ENCODE data around the gene USP40.
"Not testable (repeated sequence)": the region's sequence is repeated elsewhere in the genome, so short reads cannot be mapped to it uniquely, and the experiment has no call there.

Gene USP40, protein sequence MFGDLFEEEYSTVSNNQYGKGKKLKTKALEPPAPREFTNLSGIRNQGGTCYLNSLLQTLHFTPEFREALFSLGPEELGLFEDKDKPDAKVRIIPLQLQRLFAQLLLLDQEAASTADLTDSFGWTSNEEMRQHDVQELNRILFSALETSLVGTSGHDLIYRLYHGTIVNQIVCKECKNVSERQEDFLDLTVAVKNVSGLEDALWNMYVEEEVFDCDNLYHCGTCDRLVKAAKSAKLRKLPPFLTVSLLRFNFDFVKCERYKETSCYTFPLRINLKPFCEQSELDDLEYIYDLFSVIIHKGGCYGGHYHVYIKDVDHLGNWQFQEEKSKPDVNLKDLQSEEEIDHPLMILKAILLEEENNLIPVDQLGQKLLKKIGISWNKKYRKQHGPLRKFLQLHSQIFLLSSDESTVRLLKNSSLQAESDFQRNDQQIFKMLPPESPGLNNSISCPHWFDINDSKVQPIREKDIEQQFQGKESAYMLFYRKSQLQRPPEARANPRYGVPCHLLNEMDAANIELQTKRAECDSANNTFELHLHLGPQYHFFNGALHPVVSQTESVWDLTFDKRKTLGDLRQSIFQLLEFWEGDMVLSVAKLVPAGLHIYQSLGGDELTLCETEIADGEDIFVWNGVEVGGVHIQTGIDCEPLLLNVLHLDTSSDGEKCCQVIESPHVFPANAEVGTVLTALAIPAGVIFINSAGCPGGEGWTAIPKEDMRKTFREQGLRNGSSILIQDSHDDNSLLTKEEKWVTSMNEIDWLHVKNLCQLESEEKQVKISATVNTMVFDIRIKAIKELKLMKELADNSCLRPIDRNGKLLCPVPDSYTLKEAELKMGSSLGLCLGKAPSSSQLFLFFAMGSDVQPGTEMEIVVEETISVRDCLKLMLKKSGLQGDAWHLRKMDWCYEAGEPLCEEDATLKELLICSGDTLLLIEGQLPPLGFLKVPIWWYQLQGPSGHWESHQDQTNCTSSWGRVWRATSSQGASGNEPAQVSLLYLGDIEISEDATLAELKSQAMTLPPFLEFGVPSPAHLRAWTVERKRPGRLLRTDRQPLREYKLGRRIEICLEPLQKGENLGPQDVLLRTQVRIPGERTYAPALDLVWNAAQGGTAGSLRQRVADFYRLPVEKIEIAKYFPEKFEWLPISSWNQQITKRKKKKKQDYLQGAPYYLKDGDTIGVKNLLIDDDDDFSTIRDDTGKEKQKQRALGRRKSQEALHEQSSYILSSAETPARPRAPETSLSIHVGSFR

GRCh38 chr2:233566141-233566956, at the start of gene USP40:
Gene USP40 (minus strand): TSS chr2:233566782. CDS start chr2:233565554, 1,228 bp downstream.
- DNase-seq (ENCODE audit: low spot score): peak; percentile 85

- DNase-seq (ENCODE audit: low spot score): no peak
These were observed 44.7 kb upstream of the USP40 start for GRCh38 chr2:233611284-233611683.

- no peak for DNase-seq (ENCODE audit: low spot score)
These were observed 39.1 kb upstream of the USP40 start for GRCh38 chr2:233605680-233606079.

DNA sequence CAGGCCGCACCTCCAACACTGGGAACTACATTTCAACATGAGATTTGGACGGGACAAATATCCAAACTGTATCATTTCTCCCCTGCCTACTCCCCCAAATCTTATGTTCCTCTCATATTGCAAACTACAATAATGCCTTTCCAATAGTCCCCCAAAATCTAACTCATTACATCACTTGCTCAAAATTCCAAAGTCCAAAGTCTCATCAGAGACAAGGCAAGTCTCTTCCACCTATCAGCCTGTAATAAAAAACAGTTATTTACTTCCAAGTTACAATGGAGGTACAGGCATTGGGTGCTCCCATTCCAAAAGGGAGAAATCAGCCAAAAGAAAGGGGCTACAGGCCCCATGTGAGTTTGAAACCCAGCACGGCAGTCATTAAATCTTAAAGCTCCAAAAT, 38.2 kb upstream of the USP40 start:
- DNase-seq (ENCODE audit: low spot score): no peak

DNA sequence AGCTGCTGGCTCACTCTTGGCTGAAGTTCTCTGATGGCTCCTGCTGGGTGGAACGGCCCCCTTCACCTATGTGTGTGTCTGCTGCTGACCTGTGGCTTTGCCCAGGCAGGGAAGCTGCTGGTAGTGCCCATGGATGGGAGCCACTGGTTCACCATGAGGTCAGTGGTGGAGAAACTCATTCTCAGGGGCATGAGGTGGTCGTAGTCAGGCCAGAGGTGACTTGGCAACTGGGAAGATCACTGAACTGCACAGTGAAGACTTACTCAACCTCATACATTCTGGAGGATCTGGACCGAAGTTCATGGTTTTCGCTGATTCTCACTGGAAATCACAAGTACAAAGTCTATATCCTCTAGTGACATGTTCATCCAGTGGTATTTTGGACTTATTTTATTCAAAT, 36.9 kb upstream of the USP40 start:
- no peak for DNase-seq (ENCODE audit: low spot score)

GRCh38 chr2:233602076-233602475, 35.5 kb upstream of the USP40 start:
- DNase-seq (ENCODE audit: low spot score): no peak

GRCh38 chr2:233600386-233600785, 33.8 kb upstream of the USP40 start:
- no peak for DNase-seq (ENCODE audit: low spot score)

- DNase-seq (ENCODE audit: low spot score): no peak
These were observed 32.4 kb upstream of the USP40 start for GRCh38 chr2:233598952-233599351.

DNA sequence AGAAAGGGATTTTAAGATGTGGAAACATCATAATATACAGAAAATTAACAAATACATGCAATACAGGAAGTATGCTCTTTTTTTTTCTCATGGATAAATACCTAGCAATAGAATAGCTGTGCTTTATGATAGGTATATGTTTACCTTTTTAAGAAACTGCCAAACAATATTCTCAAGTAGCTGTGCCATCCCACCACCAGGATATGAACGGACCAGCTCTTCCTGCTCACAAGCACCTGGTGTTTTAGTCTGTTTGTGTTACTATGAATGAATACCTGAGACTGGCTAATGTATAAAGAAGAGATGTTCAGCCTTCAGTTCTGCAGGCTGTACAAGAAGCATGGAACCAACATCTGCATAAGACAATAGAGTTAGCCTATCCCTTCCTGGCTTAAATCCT, 30.9 kb upstream of the USP40 start:
- no peak for DNase-seq (ENCODE audit: low spot score)

DNA sequence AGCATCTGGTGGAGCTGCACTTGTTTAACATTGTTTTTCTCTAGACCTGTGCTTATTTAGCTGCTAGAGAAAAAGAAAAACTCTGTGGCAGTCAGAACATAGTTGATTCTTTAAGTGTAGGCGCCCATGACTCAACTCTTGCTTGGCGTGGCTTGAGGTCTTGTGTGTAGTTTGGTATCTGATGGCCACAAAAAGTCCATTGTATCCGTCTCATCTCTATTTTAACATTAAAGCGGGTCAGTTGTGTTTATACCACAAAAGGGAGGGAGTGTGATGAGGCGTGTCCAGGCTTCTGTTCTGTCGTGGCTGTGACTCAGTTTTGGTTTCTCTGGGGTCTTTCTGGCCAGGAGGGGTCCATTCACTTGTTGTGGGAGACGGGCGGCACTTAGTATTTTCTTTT, 26.6 kb upstream of the USP40 start:
- DNase-seq (ENCODE audit: low spot score): peak; percentile 86

DNA sequence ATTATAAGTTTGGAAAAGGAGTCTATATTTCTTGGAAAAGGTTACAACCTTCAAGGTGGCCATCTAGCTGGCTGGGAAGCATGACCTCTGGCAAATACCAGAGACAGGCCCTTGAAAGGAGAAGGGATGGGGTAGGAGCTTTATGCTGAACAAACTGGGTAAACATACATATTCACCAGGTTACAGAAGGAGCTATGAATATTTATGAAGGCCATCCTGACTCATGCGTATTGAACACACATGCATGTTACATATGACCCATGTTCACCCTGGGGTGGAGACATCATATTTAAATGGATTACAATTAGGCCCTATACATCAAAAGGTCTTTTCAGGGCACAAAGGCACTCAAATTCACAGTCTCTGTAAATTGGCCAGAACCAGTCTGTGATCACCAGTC, 26.1 kb upstream of the USP40 start:
- DNase-seq (ENCODE audit: low spot score): not testable (repeated sequence)

DNA sequence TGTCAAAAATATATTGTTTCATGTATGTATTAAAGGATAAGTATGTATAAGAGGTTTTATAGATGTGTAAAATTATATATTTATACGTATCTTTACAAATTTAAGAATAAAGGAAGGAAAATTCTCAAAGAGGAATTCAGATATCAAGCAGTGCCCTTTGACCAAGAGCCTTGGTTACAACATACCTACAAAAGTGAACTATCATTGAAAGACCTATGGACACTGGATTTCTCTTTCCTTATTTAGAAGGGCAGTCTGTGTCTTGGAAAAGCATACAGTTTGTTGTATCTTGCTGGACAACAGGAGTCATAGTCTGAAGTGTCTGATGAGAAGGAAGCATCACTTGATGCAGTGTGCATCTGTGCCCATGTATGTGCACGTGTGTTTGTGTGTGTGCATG, 21.8 kb upstream of the USP40 start:
- DNase-seq (ENCODE audit: low spot score): no peak

DNA sequence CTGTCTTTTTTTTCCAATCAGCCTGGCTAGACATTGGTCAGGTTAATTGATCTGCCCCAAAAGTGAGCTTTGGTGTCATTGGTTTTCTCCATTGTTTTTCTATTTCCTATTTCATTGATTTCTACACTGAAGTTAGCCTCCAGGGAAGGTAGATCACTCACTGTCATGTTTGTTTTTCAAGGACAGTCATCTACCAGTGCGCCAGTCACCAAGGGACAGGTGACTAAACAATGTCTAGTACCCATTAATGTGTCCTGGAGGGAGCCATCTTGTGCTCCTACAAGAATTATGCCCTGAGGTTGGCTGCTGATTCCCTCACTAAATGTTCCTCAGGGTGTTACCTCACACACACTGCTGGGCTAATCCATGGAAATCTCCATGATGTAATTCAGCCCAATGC, 17.6 kb upstream of the USP40 start:
- DNase-seq (ENCODE audit: low spot score): no peak

DNA sequence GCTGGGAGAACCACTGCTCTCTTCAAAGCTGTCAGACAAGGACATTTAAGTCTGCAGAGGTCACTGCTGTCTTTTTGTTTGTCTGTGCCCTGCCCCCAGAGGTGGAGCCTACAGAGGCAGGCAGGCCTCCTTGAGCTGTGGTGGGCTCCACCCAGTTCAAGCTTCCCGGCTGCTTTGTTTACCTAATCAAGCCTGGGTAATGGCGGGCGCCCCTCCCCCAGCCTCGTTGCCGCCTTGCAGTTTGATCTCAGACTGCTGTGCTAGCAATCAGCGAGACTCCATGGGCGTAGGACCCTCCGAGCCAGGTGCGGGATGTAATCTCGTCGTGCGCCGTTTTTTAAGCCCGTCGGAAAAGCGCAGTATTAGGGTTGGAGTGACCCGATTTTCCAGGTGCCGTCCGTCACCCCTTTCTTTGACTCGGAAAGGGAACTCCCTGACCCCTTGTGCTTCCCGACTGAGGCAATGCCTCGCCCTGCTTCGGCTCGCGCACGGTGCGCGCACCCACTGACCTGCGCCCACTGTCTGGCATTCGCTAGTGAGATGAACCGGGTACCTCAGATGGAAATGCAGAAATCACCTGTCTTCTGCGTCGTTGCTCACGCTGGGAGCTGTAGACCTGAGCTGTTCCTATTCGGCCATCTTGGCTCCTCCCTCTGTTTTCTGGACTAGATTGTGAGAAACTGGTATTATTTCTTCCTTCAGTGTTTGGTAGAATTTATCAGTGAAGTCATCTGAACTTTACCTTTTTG, 16.8 kb upstream of the USP40 start:
- not testable (repeated sequence) for DNase-seq (ENCODE audit: low spot score)

GRCh38 chr2:233577341-233577740, 10.8 kb upstream of the USP40 start:
- DNase-seq (ENCODE audit: low spot score): not testable (repeated sequence)

DNA sequence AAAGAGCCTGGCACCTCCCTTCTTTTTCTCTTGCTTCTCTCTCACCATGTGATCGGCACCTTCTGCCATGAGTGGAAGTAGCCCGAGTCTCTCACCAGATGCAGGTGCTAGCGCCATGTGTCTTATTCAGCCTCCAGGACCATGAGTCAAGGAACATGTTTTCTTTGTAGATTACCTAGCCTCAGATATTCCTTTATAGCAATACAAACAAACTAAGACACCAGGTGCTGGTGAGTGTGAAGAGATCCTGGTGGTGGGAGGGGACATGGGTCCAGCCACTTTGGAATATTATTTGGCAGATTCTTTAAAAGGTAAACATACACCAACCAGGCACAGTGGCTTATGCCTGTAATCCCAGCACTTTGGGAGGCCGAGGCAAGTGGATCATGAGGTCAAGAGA, 5.9 kb upstream of the USP40 start:
- DNase-seq (ENCODE audit: low spot score): no peak

DNA sequence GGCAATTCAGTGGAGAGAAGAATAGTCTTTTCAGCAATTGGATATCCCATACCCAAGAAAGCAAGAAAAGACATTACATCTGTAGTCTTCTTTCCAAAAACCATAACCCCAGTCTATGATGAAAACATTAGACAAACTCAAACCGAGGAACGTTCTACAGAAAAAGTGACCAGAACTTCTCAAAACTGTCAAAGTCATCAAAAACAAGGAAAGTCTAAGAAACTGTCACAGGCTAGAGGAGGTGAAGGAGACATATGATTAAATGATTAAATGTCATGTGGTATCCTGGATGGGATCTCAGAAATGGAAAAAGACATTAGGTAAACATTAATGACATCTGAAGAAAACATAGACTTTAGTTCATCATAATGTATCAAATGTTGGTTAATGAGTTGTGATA, 4.9 kb upstream of the USP40 start:
- DNase-seq (ENCODE audit: low spot score): no peak

DNA sequence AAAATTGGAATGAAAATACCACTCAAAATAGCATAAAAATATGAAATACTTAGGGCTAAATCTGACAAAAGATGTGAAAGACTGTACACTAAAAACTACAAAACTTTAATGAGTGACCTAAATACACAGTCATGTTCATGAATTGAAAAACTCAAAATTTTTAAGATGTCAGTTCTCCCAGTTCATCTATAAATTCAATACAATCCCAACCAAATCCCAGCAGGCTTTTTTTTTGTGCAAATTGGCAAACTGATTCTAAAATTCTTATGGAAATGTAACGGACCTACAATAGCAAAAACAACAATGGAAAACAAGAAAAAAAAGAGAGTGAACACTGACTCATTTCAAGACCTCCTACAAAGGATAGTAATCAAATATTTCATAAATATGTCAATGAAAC, 4.4 kb upstream of the USP40 start:
- DNase-seq (ENCODE audit: low spot score): no peak

DNA sequence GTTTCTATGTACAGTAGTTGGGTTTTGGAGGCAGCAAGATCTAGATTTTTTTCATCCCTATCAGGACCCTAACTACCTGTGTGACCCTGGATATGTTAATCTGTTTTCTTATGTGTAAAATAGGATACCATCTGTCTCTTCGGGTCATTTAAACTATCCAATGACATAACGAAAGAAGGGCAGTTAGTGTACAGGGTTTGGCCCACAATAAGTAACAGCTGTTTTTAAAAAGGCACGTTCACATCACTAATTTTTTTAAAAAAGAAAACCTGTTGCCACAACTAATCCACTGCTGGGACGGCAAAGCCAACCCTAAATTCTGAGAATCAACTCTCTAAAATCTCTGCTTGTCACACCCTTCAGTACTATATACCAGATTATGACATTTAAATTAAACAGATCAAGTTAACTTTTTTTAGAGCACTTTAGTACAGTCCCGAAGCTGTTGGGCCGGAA, 869 bp downstream of the USP40 start:
- no peak for DNase-seq (ENCODE audit: low spot score)

DNA sequence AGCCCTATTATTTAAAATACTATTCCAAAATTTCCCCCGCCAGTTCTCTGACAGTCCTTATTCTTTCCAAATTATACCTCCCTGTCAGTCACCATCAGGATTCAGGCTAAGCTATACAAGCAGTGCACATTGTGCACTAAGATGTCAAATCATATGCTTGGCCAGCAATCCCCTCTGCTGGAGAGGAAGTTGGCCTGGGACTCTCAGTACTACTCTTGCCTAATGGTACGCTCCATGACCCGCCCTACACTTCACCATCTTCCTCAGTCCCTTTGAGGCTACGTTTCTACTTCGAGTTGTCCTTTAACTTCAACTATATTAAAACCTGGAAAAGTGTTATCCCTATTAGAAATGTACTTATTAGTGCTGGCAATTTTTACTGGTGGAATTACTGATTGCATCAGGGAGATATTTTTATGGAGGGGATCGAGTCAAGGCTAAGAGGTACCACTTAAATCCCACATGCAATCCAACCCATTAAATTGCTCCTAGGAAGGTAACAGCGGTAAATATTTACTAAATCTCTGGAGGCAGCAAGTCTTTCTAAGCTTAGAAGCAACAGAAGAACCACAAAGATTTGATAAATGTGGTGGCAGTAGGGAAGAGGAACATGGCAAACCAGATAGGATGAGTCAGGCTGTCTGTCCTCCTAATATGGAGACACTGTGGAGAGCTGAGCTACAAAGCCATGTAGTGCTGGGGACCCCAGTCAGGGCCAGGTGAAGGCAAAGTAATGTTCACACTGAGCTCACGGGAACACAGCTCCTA, 2.7 kb downstream of the USP40 start:
- no peak for DNase-seq (ENCODE audit: low spot score)

Data from COLO829 (cell line).